Hematopoietic multipotent progenitor cell treated with erythropoietin and hydrocortisone succinate and interleukin-3 and kit ligand, for 4 days (in vitro differentiated cells): ENCODE results near the gene SLC17A6.

ENCODE experiments used
- DNase-seq: peaks from one replicate; pipeline ENCODE4 v3.0.0-alpha.2; 2015

Gene SLC17A6

GRCh38 chr11:22390283-22390655 lies 52.1 kb downstream of the SLC17A6 start:
- DNase-seq, result no peak

DNA sequence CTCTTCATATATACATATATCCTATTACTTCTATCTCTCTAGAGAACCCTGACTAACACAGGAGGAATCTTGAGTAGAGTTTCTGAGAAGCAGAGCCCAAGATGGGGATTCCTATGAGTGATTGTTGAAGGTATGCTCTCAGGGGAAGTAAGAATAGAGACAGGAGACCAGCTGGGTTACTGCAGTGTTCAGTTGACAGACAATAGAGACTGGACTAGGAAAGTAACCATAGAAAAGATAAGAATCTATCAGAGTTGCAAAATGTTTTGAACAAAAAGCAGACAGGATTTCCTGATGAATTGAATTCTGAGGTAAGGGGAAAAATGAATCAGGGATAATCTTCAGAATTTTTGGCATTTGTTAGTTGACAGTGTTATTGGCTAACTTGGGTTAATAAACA lies 54.4 kb downstream of the SLC17A6 start:
- DNase-seq, result no peak

DNA sequence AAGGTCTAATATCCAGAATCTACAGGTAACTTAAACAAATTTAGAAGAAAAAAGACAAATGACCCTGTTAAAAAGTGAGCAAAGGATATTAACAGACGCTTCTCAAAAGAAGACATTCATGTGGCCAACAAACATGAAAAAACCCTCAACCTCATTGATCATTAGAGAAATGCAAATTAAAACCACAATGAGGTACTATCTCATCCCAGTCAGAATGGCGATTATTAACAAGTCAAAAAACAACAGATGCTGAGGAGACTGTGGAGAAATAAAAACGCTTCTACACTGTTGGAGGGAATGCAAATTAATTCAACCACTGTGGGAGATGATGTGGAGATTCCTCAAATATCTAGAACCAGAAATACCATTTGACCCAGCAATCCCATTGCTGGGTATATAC lies 67.2 kb downstream of the SLC17A6 start:
- DNase-seq, result no peak

DNA sequence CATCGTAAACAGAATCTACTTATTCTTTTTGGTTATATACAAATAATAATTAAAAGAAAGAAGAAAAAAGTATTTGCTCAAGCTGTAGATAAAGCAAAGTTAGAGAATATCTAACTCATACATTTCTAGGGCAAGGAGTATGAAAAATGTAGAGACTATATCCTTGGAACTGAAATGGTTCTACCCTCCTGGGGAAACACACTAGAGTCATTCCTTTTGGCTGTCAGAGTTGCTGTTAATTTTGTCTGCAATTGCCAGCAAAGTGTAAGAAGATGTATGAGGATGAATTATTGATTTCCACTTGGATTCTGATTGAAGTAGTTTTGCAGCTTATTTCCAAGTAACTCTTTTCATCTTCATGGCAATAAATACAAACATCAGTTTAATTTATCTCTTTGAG lies 69.1 kb downstream of the SLC17A6 start:
- DNase-seq, result no peak

DNA sequence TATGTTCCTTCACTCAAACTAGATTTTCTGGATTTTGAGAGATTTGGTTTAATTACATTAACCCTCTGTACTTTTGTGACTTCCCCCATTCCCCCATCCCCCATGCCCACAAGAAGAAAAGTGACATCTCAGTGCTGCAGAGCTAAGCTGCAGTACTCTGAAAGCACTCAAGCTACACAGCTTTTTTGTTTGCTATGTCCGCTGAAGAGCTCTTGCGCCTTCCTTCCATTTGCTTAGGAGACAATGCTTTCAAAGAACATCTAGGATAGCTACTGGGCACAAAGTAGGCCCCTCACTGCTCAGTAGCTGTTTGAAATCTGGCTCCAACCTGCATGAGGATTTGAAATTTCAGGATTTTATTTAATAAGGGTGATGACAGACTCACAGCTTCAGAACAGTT lies 69.7 kb downstream of the SLC17A6 start:
- no peak for DNase-seq

- no peak for DNase-seq
These were observed 77.3 kb downstream of the SLC17A6 start for GRCh38 chr11:22415476-22415875.

DNA sequence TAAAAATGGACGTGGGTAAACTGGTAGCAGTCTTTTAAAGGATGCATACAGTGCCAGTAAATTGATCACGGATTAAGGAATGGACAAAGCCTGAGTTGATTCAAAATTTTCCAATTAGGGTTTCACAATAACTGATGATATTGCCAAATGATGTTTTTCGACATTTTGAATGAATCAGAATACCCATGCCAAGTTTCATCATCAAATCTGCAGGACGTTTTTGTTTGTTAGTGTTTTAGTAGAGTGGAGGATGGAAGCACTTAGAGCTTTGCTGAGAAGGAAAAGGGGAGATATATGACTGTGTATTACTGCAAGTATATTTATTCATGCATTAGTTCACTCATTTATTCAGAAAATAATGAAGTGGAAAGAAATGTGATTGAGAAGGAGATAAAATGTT lies 78.3 kb downstream of the SLC17A6 start:
- no peak for DNase-seq

GRCh38 chr11:22426915-22427314 lies 88.7 kb downstream of the SLC17A6 start:
- no peak for DNase-seq
